ENCODE results near the gene SOX13.

The SOX13 gene

GRCh38 chr1:204102029-204102611, 29.2 kb downstream of the SOX13 start:
- no peak overlapping the region for H3K9ac ChIP-seq (ENCODE audit: low read length)
- no peaks in the 10 kb centered on the region for H3K27me3 ChIP-seq (ENCODE audit: control insufficient read depth, insufficient read depth, low read length)
- H3K4me1 ChIP-seq (ENCODE audit: control insufficient read depth, low read depth, low read length), result peaks cover 53% of the 10 kb centered on the region
- H3K4me3 ChIP-seq (ENCODE audit: low read length), result no peak overlapping the region
- no peaks in the 10 kb centered on the region for H3K36me3 ChIP-seq (ENCODE audit: control insufficient read depth, low read depth, low read length)
- no peaks in the 10 kb centered on the region for H3K9me3 ChIP-seq (ENCODE audit: control insufficient read depth, low read depth, low read length)
- no peak overlapping the region for H3K27ac ChIP-seq (ENCODE audit: low read length)

GRCh38 chr1:204102739-204103430, 30.0 kb downstream of the SOX13 start:
- peaks cover 60% of the 10 kb centered on the region for H3K4me1 ChIP-seq (ENCODE audit: control insufficient read depth, low read depth, low read length)
- H3K4me3 ChIP-seq (ENCODE audit: low read length), result no peak overlapping the region
- H3K27me3 ChIP-seq (ENCODE audit: control insufficient read depth, insufficient read depth, low read length), result no peaks in the 10 kb centered on the region
- H3K36me3 ChIP-seq (ENCODE audit: control insufficient read depth, low read depth, low read length), result no peaks in the 10 kb centered on the region
- H3K27ac ChIP-seq (ENCODE audit: low read length), result no peak overlapping the region
- no peak overlapping the region for H3K9ac ChIP-seq (ENCODE audit: low read length)
- no peaks in the 10 kb centered on the region for H3K9me3 ChIP-seq (ENCODE audit: control insufficient read depth, low read depth, low read length)

- Histone ChIP-seq H3K4me3 (ENCODE audit: low read length) (no peak overlapping the region), H3K9ac (ENCODE audit: low read length) (no peak overlapping the region), H3K27ac (ENCODE audit: low read length) (no peak overlapping the region), H3K9me3 (ENCODE audit: control insufficient read depth, low read depth, low read length) (no peaks in the 10 kb centered on the region), H3K36me3 (ENCODE audit: control insufficient read depth, low read depth, low read length) (no peaks in the 10 kb centered on the region), H3K4me1 (ENCODE audit: control insufficient read depth, low read depth, low read length) (peaks cover 65% of the 10 kb centered on the region), H3K27me3 (ENCODE audit: control insufficient read depth, insufficient read depth, low read length) (no peaks in the 10 kb centered on the region)
Measured at GRCh38 chr1:204103431-204103741, 30.5 kb downstream of the SOX13 start.

GRCh38 chr1:204104331-204105130, 31.6 kb downstream of the SOX13 start:
- H3K36me3 ChIP-seq (ENCODE audit: control insufficient read depth, low read depth, low read length), result no peaks in the 10 kb centered on the region
- H3K4me1 ChIP-seq (ENCODE audit: control insufficient read depth, low read depth, low read length), result peaks cover 73% of the 10 kb centered on the region
- no peaks in the 10 kb centered on the region for H3K9me3 ChIP-seq (ENCODE audit: control insufficient read depth, low read depth, low read length)
- no peaks in the 10 kb centered on the region for H3K27me3 ChIP-seq (ENCODE audit: control insufficient read depth, insufficient read depth, low read length)
- no peak overlapping the region for H3K4me3 ChIP-seq (ENCODE audit: low read length)
- H3K9ac ChIP-seq (ENCODE audit: low read length), result no peak overlapping the region
- H3K27ac ChIP-seq (ENCODE audit: low read length), result no peak overlapping the region

GRCh38 chr1:204105131-204105515, 32.2 kb downstream of the SOX13 start:
- no peak overlapping the region for H3K27ac ChIP-seq (ENCODE audit: low read length)
- H3K4me3 ChIP-seq (ENCODE audit: low read length), result no peak overlapping the region

GRCh38 chr1:204106825-204107224, 33.9 kb downstream of the SOX13 start:
- peaks cover 72% of the 10 kb centered on the region for H3K4me1 ChIP-seq (ENCODE audit: control insufficient read depth, low read depth, low read length)
- H3K27ac ChIP-seq (ENCODE audit: low read length), result no peak overlapping the region
- H3K36me3 ChIP-seq (ENCODE audit: control insufficient read depth, low read depth, low read length), result no peaks in the 10 kb centered on the region
- H3K27me3 ChIP-seq (ENCODE audit: control insufficient read depth, insufficient read depth, low read length), result no peaks in the 10 kb centered on the region
- no peak overlapping the region for H3K4me3 ChIP-seq (ENCODE audit: low read length)
- H3K9ac ChIP-seq (ENCODE audit: low read length), result no peak overlapping the region
- H3K9me3 ChIP-seq (ENCODE audit: control insufficient read depth, low read depth, low read length), result no peaks in the 10 kb centered on the region

More at GRCh38 chr1:204105131-204105515, 32.2 kb downstream of the SOX13 start:
- H3K27me3 ChIP-seq (ENCODE audit: control insufficient read depth, insufficient read depth, low read length), result no peaks in the 10 kb centered on the region
- no peaks in the 10 kb centered on the region for H3K9me3 ChIP-seq (ENCODE audit: control insufficient read depth, low read depth, low read length)
- H3K36me3 ChIP-seq (ENCODE audit: control insufficient read depth, low read depth, low read length), result no peaks in the 10 kb centered on the region
- H3K4me1 ChIP-seq (ENCODE audit: control insufficient read depth, low read depth, low read length), result peaks cover 74% of the 10 kb centered on the region
- H3K9ac ChIP-seq (ENCODE audit: low read length), result no peak overlapping the region

GRCh38 chr1:204107892-204108291, 35.0 kb downstream of the SOX13 start:
- Histone ChIP-seq H3K9me3 (ENCODE audit: control insufficient read depth, low read depth, low read length) (no peaks in the 10 kb centered on the region), H3K4me1 (ENCODE audit: control insufficient read depth, low read depth, low read length) (peaks cover 62% of the 10 kb centered on the region), H3K9ac (ENCODE audit: low read length) (peak overlapping the region; percentile 40), H3K27ac (ENCODE audit: low read length) (peak overlapping the region; percentile 76), H3K4me3 (ENCODE audit: low read length) (peak overlapping the region; percentile 50), H3K36me3 (ENCODE audit: control insufficient read depth, low read depth, low read length) (no peaks in the 10 kb centered on the region), H3K27me3 (ENCODE audit: control insufficient read depth, insufficient read depth, low read length) (no peaks in the 10 kb centered on the region)

GRCh38 chr1:204108312-204109141, 35.6 kb downstream of the SOX13 start:
- Histone ChIP-seq H3K36me3 (ENCODE audit: control insufficient read depth, low read depth, low read length) (no peaks in the 10 kb centered on the region), H3K9me3 (ENCODE audit: control insufficient read depth, low read depth, low read length) (no peaks in the 10 kb centered on the region), H3K27ac (ENCODE audit: low read length) (peak overlapping the region; percentile 76), H3K4me1 (ENCODE audit: control insufficient read depth, low read depth, low read length) (peaks cover 58% of the 10 kb centered on the region), H3K27me3 (ENCODE audit: control insufficient read depth, insufficient read depth, low read length) (no peaks in the 10 kb centered on the region), H3K9ac (ENCODE audit: low read length) (peak overlapping the region; percentile 40), H3K4me3 (ENCODE audit: low read length) (peak overlapping the region; percentile 50)

GRCh38 chr1:204110894-204111633, 38.1 kb downstream of the SOX13 start:
- Histone ChIP-seq H3K4me1 (ENCODE audit: control insufficient read depth, low read depth, low read length) (peaks cover 41% of the 10 kb centered on the region), H3K27me3 (ENCODE audit: control insufficient read depth, insufficient read depth, low read length) (no peaks in the 10 kb centered on the region), H3K27ac (ENCODE audit: low read length) (no peak overlapping the region), H3K4me3 (ENCODE audit: low read length) (no peak overlapping the region), H3K36me3 (ENCODE audit: control insufficient read depth, low read depth, low read length) (peaks cover 11% of the 10 kb centered on the region), H3K9me3 (ENCODE audit: control insufficient read depth, low read depth, low read length) (no peaks in the 10 kb centered on the region), H3K9ac (ENCODE audit: low read length) (no peak overlapping the region)

- Histone ChIP-seq H3K9me3 (ENCODE audit: control insufficient read depth, low read depth, low read length) (no peaks in the 10 kb centered on the region), H3K27me3 (ENCODE audit: control insufficient read depth, insufficient read depth, low read length) (no peaks in the 10 kb centered on the region), H3K27ac (ENCODE audit: low read length) (no peak overlapping the region), H3K4me1 (ENCODE audit: control insufficient read depth, low read depth, low read length) (peaks cover 25% of the 10 kb centered on the region), H3K36me3 (ENCODE audit: control insufficient read depth, low read depth, low read length) (peaks cover 29% of the 10 kb centered on the region), H3K9ac (ENCODE audit: low read length) (no peak overlapping the region), H3K4me3 (ENCODE audit: low read length) (no peak overlapping the region)
Measured at GRCh38 chr1:204112876-204113730, 40.2 kb downstream of the SOX13 start.
